Measurements from ENCODE around the gene CST5.
A peak's percentile ranks its signal among the peaks of the same experiment; 100 is the strongest.
"Not testable (repeated sequence)": the region's sequence is repeated elsewhere in the genome, so short reads cannot be mapped to it uniquely, and the experiment has no call there.

Gene CST5

GRCh38 chr20:23879328-23879798 lies at the start of gene CST5:
Gene CST5, minus strand, starts transcription at chr20:23879748. Its CDS starts 72 bp downstream, at chr20:23879676.
- no peak for DNase-seq

DNA sequence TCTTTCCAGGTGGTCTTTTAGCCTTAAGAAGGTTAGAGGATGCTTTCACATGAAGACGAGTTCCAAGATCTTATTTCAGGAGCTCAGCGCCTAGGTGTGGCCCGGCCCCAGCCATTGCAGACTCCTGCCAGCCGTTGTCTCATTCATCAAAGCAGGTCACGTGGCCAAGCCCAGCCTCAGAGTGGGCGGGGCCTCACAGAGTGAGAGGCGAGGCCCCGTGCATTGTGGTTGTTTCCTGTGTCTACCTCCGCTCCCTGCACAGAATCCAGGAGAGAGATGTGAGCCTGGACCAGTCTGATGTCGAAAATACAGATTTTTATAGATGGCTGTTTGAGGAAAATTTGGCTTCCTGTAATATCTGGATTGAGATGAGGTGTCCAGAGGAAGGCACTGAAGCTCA lies 49.2 kb upstream of the CST5 start:
- peak; percentile 28 to 42 for DNase-seq

DNA sequence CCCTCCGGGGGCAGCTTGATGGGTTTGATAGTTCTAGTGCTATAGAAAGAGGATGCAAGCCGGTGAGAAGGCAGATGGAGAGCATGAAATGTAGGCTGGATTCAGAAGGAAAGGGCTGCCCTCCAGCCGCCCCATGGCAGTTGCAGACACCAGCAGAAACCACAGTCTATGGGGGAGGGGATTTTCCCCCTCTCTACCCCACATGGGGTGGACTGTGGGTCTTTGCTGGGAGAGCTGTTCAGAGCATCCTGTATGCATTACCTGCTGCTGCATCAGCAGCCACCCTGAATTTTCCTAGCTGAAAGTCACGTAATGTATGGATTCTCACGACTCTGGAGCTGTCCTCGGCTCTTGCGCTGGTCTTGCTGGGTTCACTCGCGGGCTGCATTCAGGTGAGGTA lies 48.8 kb upstream of the CST5 start:
- DNase-seq = no peak

GRCh38 chr20:23926944-23927872 lies 47.7 kb upstream of the CST5 start:
- DNase-seq = peak in 1 of 2 donors; percentile 14

- DNase-seq = no peak
Measured at GRCh38 chr20:23926526-23926880, 47.0 kb upstream of the CST5 start.

DNA sequence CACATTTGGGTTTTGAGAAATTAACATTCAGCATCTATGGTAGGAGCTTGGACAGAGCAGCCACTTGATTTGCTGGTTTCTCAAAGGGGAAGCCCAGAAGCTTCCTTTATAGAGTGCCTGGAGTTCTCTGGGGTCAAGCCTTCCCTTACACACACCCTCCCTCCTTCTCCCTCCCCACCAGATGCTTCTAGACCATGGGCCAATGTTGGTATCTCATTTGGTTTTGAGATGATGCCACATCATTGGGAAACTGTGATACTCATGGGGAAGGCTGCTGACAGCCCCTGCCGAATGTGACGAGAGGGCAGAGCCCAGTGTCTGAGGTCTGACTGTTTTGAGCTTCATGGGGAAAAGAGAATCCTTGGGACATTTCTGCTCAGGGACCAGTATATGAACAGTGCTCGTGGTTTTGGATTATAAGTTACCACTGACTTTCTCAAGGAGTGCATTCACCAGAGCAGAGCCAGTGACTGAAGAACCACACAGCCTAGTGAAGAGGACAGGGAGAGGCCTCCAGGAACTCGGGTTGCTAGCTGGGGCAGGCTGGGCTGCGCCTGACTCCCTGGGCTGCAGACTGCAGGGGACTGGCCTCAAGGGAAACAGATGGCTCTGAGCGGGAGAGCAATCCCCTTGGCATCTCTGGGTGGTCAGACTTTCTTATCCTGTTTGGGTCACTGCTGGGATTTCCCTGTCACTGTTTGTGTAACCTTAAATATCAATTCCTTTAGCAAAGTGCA lies 46.4 kb upstream of the CST5 start:
- DNase-seq = no peak

DNA sequence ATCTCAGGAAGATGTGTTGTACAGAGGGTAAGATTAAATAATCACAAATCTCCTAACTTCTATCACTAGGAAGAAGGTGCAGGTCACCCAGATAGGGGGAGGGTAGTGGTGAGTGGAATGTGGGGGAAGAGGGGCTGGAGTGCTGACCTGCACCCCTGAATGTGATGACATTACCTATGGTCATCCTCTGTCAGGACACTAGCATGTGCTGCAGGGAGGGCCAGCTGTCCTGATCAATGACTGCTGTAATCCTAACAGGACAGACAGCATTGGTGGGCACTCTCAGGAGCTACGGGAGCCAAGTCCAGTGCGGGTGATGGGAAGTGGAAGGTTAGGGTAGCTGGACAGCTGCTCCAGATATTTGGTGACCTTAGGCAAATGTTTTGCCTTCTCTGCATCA lies 45.2 kb upstream of the CST5 start:
- DNase-seq = no peak

DNA sequence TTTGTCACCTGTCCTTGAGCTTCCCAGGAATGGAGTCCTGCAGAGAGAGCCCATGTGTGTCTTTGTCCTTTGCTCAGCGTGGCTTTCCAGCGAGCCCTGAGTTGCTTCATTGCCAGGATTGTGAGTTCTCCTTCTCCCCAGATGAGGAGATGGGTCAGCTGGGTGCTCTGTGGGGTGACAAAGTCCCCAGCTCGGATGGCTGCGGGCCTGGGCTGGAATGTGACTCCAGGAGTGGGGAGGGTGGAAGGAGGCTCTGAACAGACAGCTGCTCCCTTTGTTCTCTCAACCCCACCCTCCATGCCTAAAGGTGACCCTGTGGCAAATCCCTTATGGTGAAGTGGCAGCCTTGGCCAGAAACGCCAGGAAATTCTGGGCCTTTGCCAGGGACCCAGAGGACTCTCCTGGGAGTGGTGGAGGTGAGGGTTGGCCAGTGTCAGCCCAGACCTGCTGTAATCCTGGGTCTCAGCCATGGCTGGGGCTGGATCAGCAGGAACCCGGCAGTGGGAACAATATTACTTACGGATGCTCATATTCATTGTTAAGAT lies 44.4 kb upstream of the CST5 start:
- DNase-seq = no peak

DNA sequence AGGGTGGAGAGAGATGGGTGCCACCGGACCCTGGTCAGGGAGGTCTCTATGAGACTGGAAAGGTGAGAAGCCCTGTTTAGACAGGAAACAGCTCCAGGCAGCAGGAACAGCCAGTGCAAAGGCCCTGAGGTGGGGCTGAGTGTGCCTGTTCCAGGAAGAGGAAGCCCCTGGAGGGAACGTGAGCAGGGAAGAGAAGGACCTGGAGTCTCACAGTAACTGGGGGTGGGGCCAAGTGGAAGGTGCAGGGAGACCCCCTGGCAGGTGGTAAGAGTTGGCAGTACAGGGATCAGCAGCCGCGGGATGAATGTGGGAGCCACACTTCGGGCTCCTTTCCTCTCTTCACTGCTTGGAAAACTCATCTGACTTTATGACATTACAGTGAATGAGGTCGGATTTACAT lies 43.8 kb upstream of the CST5 start:
- no peak for DNase-seq

GRCh38 chr20:23920408-23921325 lies 41.1 kb upstream of the CST5 start:
- DNase-seq = no peak

DNA sequence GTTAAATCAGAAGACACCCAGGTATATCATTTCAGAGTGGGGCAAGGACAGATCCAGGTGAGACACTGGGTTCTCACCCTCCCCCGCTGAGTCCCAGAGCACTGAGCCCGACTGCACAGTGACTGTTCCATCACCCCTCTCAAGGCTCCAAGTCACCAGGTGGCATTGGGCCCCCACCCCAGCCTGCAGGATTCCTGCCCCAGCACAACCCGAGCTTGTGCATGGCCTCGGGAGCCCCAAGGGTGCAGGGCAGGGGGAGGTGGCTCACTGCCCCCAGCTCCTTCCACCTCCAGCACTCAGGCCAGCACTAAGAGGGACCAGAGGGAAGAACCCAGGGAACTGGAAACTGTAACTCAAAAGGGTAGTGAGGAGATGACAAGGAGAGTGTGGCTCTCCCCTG lies 39.3 kb upstream of the CST5 start:
- no peak for DNase-seq

DNA sequence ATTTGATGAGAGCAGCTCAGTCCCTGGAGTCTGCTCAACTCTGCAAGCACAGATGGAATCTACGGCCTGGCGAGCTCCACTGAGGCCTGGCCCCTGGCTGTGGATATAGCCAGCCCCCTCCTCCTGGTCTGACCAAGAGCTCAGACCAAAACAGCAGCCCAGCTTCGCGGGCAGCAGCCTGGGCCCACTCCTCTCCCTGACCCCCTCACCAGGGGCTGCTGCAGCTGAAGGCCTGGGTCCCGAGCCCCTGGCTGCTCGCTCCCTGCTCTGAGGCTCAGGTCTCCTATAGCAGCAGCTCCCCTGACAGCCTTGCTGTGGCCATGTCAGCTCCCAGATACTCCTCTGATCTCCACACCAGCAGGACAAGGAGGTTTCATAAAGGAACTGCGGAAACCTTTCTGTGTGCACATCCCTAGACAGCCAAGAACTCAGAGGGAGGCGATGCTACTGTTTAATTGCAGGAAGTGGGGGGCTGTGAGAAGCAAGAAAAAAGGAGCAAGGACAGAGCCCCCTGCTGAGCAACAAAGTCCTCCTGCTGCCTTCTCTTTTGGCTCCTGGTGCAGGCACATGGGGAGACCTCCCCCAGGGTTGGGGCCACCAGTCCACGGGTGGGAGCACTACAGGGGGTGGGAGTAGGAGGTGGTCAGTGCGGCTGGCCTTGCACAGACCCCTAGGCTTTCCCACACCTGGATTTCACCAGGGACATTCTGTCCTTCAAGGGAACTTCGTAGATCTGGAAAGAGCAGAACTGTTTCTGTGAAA lies 38.7 kb upstream of the CST5 start:
- no peak for DNase-seq

DNA sequence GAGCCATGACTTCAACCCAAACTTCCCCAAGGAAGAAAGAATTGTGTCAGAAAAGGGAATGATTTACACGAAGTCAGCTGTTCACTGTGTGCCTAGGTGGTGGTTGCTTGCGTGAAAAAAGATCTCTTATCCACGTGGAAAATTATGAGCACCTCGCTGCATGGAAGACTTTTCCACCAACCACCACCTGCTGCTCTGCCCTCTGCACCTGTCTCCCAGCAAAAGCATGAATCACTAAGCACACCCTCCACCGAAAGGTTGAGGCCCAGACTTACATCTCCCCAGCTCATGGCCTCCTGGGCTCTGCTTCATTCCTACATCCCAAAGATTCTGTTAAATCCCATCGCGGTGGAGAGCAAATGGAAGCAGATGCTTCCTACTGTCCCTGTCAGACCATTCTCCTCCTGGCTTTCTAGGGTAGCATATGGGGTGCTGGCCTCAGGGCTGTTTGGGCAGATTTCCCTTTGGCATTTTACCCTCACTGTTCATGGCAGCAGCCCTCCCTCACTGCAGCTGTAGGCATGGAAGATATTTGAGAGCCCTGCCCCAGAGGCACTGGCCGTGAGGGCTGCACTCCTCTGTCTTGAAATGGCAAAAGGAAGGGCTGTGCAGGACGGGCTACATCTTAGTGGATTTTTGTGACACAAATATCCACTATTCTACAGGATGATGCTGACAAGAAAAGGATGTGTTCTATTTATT lies 37.6 kb upstream of the CST5 start:
- no peak for DNase-seq

GRCh38 chr20:23915844-23916243 lies 36.3 kb upstream of the CST5 start:
- DNase-seq = no peak

- DNase-seq = not testable (repeated sequence)
Measured at GRCh38 chr20:23914469-23914868, 34.9 kb upstream of the CST5 start.

GRCh38 chr20:23910210-23910609 lies 30.7 kb upstream of the CST5 start:
- no peak for DNase-seq

GRCh38 chr20:23909390-23909789 lies 29.8 kb upstream of the CST5 start:
- no peak for DNase-seq

- no peak for DNase-seq
Measured at GRCh38 chr20:23907579-23907978, 28.0 kb upstream of the CST5 start.

GRCh38 chr20:23902396-23902795 lies 22.8 kb upstream of the CST5 start:
- DNase-seq = peak in 1 of 2 donors; percentile 43

DNA sequence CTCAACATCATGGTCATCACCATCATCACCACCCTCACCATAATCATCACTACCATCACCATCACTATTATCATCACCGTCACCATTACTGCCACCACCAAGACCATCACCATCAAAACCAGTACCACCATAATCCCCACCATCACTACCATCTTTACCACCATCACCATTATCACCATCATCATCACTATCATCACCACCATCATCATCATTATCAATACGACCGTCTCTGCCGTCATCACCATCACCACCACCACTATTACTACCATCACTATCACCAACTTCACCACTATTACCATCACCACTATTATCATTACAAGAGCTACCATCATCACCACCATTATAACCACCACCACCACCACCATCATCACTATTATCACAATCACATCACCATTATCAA lies 11.3 kb upstream of the CST5 start:
- DNase-seq = not testable (repeated sequence)

DNA sequence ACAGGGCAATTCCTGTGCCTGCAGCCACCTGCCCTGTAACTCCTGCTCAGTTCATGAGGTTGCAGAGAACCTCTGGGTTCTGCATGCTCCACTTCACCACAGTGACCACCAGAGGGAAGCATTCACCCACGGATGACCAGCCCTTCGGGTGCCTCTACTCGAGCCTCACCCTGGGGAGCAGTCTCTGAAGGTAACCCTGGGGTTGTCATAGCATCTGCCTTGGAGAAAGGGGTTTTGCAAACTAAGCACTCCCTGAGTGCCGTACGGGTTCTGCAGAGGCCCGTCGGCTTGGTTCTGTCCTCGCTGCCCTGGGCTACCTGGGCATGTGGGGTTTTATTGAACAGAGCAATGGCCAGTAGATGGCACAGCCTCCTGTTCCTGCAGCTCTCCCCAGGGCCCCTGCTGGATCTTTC lies 10.2 kb upstream of the CST5 start:
- peak; percentile 60 to 71 for DNase-seq
